A549 (cell line): ENCODE results near the gene ZNF180. TPM values are rescaled to one million over a fixed set of nuclear protein-coding genes. Genes with fewer than 3 reads are reported as not detected.

Experiments used
- ATAC-seq, 2 experiments: fragments of 200-7000 bp in 1 of 2; fragments of >200 bp in 1 of 2; cut with Nextera tagmentation in 1 of 2; cut with Tn5 transposase in 1 of 2; 3 replicates each; pipeline versions ENCODE4 v1.8.0 to v1.9.1; 2018 to 2020; ENCODE audit warnings: mild to moderate bottlenecking in 1 of 2, moderate library complexity in 1 of 2
- CTCF ChIA-PET: fragments of 300-600 bp; sonication (Branson Sonifier 250); formaldehyde crosslinking; extraction: SDS; loops from one replicate; lab custom pipeline; 2021; ENCODE audit warnings: antibody characterized with exemption, inconsistent platforms; lab: Yijun Ruan, JAX
- POLR2A ChIA-PET: fragments of 350-600 bp; formaldehyde crosslinking; extraction: SDS; loops from one replicate; lab custom pipeline; 2021; ENCODE audit warnings: antibody characterized with exemption, inconsistent platforms; lab: Yijun Ruan, JAX
- DNase-seq, 2 experiments: peaks; one replicate each; pipeline versions ENCODE4 v3.0.0 to v3.0.0-alpha.2; 2011 to 2016; ENCODE audit warnings: low read depth in 1 of 2, low spot score in 1 of 2
- FAIRE-seq: peaks from 2 replicates; lab custom pipeline; 2011; peaks lifted over from hg19 to GRCh38; lab: Jason Lieb, UNC
- H3K27ac ChIP-seq, 2 experiments: fragments of >200 bp; sonication (Bioruptor Twin); formaldehyde crosslinking; 3 replicates each; pipeline ENCODE4 v1.5.1; 2016 to 2017
- H3K4me1 ChIP-seq: fragments of >200 bp; sonication (Bioruptor Twin); formaldehyde crosslinking; 3 replicates; pipeline ENCODE4 v1.6.1; 2016
- H3K4me2 ChIP-seq: fragments of >200 bp; sonication (Bioruptor Twin); formaldehyde crosslinking; 3 replicates; pipeline ENCODE4 v1.6.1; 2016
- H3K4me3 ChIP-seq: fragments of >200 bp; sonication (Bioruptor Twin); formaldehyde crosslinking; 3 replicates; pipeline ENCODE4 v1.5.1; 2016
- H3K9me3 ChIP-seq: fragments of >200 bp; sonication (Bioruptor Twin); formaldehyde crosslinking; 3 replicates; pipeline ENCODE4 v1.6.1; 2016
- CHD2 ChIP-seq: fragments of 150-350 bp; IDR thresholded peaks from 2 replicates; pipeline ENCODE4 v1.6.1; 2014; ENCODE audit warnings: low read length; ENCODE audit not compliant: partially characterized antibody
- EHMT2 ChIP-seq: fragments of 200-600 bp; sonication (generic); IDR thresholded peaks from 2 replicates; pipeline ENCODE4 v1.6.1; 2016; ENCODE audit warnings: antibody characterized with exemption, low read depth, mild to moderate bottlenecking, moderate library complexity
- FOSB ChIP-seq: fragments of 250-450 bp; sonication (Bioruptor Pico); IDR thresholded peaks from 2 replicates; pipeline ENCODE4 v1.5.0; 2020; ENCODE audit warnings: mild to moderate bottlenecking, moderate library complexity
- JUNB ChIP-seq: fragments of >200 bp; sonication (Bioruptor Twin); formaldehyde crosslinking; IDR thresholded peaks from 2 replicates; pipeline ENCODE4 v1.6.1; 2016
- MAZ ChIP-seq: fragments of 150-350 bp; IDR thresholded peaks from 2 replicates; pipeline ENCODE4 v1.6.1; 2014; ENCODE audit warnings: antibody characterized with exemption, low read depth, low read length, borderline replicate concordance
- POLR2A ChIP-seq: IDR thresholded peaks from 2 replicates; pipeline ENCODE4 v1.6.1; 2012; ENCODE audit warnings: mild to moderate bottlenecking, low read length
- RAD21 ChIP-seq, 2 experiments: fragments of >200 bp in 1 of 2; sonication (Bioruptor Twin) in 1 of 2; formaldehyde crosslinking in 1 of 2; IDR thresholded peaks in 1 of 2; conservative IDR thresholded peaks in 1 of 2; 2 replicates in 1 of 2; 3 replicates in 1 of 2; pipeline ENCODE4 v1.6.1; 2012 to 2018; ENCODE audit warnings: inconsistent platforms in 1 of 2
- RFX5 ChIP-seq: fragments of 450-650 bp; IDR thresholded peaks from 2 replicates; pipeline ENCODE4 v1.7.1; 2014; ENCODE audit warnings: antibody characterized with exemption, mild to moderate bottlenecking, moderate library complexity
- SMC3 ChIP-seq: fragments of >200 bp; sonication (Bioruptor Twin); formaldehyde crosslinking; IDR thresholded peaks from 3 replicates; pipeline ENCODE4 v1.6.1; 2018; ENCODE audit warnings: inconsistent platforms
- TFCP2L1 ChIP-seq: fragments of 250-450 bp; sonication (Bioruptor Pico); IDR thresholded peaks from 2 replicates; pipeline ENCODE4 v1.5.0; 2021; ENCODE audit warnings: mild to moderate bottlenecking
- WGBS: methylation state at CpG from one replicate; pipeline ENCODE4 v1.1.6; 2017; ENCODE audit errors: missing lambda C conversion rate; 5-methylcytosine and 5-hydroxymethylcytosine counted together
- polyA plus RNA-seq, 4 experiments: library from polyadenylated mRNA; depleted of rRNA in 3 of 4; stranded (reverse); fragments of >200 nt; fragmentation: RNase III in 1 of 4; extraction: RNeasy Plus Mini Kit Qiagen cat#74134 plus additional on column Dnase treatment in 1 of 4; gene quantifications; 2 replicates in 3 of 4; 3 replicates in 1 of 4; pipeline ENCODE4 v1.2.3, GENCODE V29; 2011 to 2017
- TF ChIP-seq, protein P1 (sequence below): fragments of 450-650 bp; IDR thresholded peaks from 2 replicates; pipeline ENCODE4 v1.6.1; 2014; ENCODE audit warnings: antibody characterized with exemption
- TF ChIP-seq, protein P2 (sequence below): fragments of 250-450 bp; sonication (Bioruptor Pico); IDR thresholded peaks from 2 replicates; pipeline ENCODE4 v1.5.0; 2020; ENCODE audit warnings: low read depth, mild to moderate bottlenecking, moderate library complexity
- TF ChIP-seq, protein P3 (sequence below): fragments of >200 bp; sonication (Bioruptor Twin); formaldehyde crosslinking; IDR thresholded peaks from 3 replicates; pipeline ENCODE4 v1.5.1; 2016
- TF ChIP-seq, protein P4 (sequence below): fragments of 200-600 bp; sonication (generic); IDR thresholded peaks from 2 replicates; pipeline ENCODE4 v1.6.1; 2016; ENCODE audit warnings: antibody characterized with exemption, mild to moderate bottlenecking, moderate library complexity

Gene ZNF180
- polyA plus RNA-seq, 2 of the 4 experiments (the other 2 are of a cell fraction) = 4.1 to 8.1 TPM

DNA sequence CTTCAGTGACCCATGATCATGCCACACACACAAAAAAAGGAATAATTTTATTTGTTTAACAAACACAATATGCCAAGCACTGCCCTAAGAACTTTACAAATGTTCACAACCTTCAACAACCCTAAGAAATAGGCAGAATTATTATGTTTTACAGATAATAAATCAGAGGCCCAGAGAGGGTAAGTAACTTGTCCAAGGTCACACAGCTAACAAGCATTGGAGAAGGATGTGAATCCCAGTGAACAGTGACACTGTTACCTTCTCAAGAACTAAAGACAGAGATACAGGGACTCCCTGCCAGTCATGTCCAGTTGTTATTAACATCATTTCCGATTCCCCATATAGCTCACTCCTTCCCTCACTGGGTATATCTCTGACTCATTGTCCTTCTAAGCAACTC is 15.6 kb upstream of the ZNF180 start (continued):
- TF ChIP-seq RFX5 (no peak), JUNB (no peak), POLR2A (no peak), MAZ (no peak)
- TF ChIP-seq, protein P1, sequence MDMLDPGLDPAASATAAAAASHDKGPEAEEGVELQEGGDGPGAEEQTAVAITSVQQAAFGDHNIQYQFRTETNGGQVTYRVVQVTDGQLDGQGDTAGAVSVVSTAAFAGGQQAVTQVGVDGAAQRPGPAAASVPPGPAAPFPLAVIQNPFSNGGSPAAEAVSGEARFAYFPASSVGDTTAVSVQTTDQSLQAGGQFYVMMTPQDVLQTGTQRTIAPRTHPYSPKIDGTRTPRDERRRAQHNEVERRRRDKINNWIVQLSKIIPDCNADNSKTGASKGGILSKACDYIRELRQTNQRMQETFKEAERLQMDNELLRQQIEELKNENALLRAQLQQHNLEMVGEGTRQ = no peak

GRCh38 chr19:44515031-44515430 is 14.7 kb upstream of the ZNF180 start:
- Histone ChIP-seq H3K4me2 (no peak overlapping the region), H3K27ac (no peak overlapping the region), H3K4me1 (no peaks in the 10 kb centered on the region), H3K4me3 (no peak overlapping the region), H3K9me3 (peaks cover 25% of the 10 kb centered on the region; the same call in 2 of the 3 replicates)
- WGBS = 9% methylated on average over 3 of the region's 3 CpGs
- TF ChIP-seq, protein P2, sequence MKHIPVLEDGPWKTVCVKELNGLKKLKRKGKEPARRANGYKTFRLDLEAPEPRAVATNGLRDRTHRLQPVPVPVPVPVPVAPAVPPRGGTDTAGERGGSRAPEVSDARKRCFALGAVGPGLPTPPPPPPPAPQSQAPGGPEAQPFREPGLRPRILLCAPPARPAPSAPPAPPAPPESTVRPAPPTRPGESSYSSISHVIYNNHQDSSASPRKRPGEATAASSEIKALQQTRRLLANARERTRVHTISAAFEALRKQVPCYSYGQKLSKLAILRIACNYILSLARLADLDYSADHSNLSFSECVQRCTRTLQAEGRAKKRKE (CRISPR knock-in tag) = no peak
- ATAC-seq (no peak), FAIRE-seq (peak; percentile 13), DNase-seq (no peak)
- ChIA-PET CTCF (interaction anchor here (1.0 kb wide), 1 partner anchor 56 kb away, joined by 5 read pairs; no protein-coding TSS in a partner anchor), POLR2A (no interaction called here)

DNA sequence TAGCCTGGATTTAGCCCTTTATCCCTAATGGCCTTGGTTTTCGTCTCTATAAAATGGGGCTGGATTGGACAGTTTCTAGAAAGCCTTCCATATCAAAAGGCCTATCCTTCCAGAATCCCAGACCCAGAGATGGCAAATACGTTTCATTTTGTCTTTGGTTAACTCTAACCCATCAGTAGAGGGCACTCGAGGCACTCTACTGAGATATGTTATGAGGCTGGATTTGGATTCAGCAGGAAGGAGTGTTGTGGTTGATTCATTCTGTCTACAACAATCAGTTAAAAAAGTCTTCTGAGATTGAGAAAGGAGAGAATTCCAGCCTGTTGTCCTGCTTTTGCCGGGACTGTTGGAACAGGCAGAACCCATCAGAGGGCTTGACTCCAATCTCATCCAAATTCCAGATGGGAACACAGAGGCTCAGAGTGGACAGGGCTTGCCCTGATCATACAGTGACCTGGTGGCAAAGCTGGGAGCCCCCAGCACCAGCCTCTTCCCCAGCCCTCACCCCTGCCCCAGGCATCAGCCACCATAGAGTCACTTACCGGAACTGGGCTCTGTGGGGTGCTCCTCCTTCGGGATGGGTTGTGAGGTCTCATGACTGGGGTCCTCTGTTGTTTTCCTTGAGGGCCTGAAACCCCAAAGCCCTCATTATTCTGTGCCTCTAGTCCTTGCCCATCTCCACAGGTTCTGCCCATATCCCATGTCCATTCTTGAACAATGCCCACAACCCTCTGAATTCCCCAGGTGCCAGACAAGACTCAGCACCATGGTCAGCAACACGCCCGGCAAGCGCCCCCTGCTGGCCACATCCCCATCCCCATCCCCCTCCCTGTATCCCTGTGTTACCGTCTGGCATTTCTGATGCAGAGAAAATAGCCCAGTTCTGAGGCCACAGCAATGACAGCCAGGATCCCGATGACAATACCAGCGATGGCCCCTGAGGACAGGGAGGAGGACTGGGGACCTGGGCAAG is 12.3 kb upstream of the ZNF180 start:
- DNase-seq = peak; percentile 71 to 79
- Histone ChIP-seq H3K4me1 (no peaks in the 10 kb centered on the region), H3K4me3 (no peak overlapping the region), H3K4me2 (no peak overlapping the region), H3K9me3 (peaks cover 42% of the 10 kb centered on the region; the same call in 2 of the 3 replicates), H3K27ac (no peak overlapping the region)
- TF ChIP-seq SMC3 = peak; percentile 47
- no peak for TF ChIP-seq TFCP2L1
- TF ChIP-seq, protein P3, sequence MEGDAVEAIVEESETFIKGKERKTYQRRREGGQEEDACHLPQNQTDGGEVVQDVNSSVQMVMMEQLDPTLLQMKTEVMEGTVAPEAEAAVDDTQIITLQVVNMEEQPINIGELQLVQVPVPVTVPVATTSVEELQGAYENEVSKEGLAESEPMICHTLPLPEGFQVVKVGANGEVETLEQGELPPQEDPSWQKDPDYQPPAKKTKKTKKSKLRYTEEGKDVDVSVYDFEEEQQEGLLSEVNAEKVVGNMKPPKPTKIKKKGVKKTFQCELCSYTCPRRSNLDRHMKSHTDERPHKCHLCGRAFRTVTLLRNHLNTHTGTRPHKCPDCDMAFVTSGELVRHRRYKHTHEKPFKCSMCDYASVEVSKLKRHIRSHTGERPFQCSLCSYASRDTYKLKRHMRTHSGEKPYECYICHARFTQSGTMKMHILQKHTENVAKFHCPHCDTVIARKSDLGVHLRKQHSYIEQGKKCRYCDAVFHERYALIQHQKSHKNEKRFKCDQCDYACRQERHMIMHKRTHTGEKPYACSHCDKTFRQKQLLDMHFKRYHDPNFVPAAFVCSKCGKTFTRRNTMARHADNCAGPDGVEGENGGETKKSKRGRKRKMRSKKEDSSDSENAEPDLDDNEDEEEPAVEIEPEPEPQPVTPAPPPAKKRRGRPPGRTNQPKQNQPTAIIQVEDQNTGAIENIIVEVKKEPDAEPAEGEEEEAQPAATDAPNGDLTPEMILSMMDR = peak; percentile 51
- TF ChIP-seq, protein P4, sequence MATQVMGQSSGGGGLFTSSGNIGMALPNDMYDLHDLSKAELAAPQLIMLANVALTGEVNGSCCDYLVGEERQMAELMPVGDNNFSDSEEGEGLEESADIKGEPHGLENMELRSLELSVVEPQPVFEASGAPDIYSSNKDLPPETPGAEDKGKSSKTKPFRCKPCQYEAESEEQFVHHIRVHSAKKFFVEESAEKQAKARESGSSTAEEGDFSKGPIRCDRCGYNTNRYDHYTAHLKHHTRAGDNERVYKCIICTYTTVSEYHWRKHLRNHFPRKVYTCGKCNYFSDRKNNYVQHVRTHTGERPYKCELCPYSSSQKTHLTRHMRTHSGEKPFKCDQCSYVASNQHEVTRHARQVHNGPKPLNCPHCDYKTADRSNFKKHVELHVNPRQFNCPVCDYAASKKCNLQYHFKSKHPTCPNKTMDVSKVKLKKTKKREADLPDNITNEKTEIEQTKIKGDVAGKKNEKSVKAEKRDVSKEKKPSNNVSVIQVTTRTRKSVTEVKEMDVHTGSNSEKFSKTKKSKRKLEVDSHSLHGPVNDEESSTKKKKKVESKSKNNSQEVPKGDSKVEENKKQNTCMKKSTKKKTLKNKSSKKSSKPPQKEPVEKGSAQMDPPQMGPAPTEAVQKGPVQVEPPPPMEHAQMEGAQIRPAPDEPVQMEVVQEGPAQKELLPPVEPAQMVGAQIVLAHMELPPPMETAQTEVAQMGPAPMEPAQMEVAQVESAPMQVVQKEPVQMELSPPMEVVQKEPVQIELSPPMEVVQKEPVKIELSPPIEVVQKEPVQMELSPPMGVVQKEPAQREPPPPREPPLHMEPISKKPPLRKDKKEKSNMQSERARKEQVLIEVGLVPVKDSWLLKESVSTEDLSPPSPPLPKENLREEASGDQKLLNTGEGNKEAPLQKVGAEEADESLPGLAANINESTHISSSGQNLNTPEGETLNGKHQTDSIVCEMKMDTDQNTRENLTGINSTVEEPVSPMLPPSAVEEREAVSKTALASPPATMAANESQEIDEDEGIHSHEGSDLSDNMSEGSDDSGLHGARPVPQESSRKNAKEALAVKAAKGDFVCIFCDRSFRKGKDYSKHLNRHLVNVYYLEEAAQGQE = peak; percentile 95
- peak; percentile 59 to 77 for TF ChIP-seq RAD21 (conservative IDR thresholded peaks at IDR 0.05 in 1 of 2, IDR thresholded peaks at IDR 0.05 in 1 of 2)
- peak; percentile 72; the same call in 1 of the 2 replicates for TF ChIP-seq EHMT2
- no peak for TF ChIP-seq CHD2
- no peak for TF ChIP-seq FOSB (CRISPR knock-in tag)
- CTCF ChIA-PET = interaction anchor here (0.7 to 3.0 kb wide), 16 partner anchors 8 to 439 kb away, joined by 3 to 19 read pairs (median 4); partner anchors contain the start of gene ZNF180
- WGBS = 19% methylated on average over 12 of the region's 12 CpGs
- ATAC-seq = peak; percentile 86 to 91
- FAIRE-seq = peak; percentile 68
- POLR2A ChIA-PET = no interaction called here
